Stimulated activated CD4-positive, alpha-beta T cell treated with anti-CD3 and anti-CD28 coated beads, Interleukin-4, amount 100 ng/mL, for 1 hour (primary cell): ENCODE data around the gene EEF2K.

ENCODE experiments used
- DNase-seq: peaks from one replicate; pipeline ENCODE4 v3.0.0-alpha.2; 2020

The EEF2K gene

DNA sequence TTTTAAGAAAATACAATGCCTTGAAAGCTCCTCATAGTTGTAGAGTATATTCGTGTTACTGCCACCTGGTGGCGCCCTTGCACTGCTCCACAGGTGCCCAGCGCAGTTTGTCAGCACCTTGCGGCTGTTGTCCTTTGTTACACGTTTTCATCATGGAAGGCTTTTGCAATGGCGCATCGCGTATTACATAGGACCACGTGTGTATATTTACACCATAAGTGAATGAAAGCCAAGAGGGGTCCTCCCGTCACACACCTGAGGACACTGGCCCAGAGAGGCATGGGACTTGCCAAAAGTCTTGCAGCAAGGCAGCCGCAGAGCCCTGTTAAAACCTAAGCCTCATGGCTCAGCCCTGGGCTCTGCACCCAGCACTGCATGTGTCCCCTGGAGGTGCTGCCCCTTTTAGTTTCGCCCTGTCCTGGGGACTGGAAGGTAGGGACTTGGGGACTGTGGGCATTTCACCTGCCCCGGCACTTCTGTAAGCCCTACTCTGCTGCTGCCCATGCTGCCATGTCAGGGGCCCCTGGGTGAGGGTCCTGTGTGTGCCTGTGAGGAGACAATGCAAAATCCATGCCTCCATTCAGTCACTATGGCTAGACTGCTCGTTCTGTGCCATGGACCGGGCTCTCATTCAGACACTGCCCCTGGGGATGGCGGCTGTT lies 115.4 kb downstream of the EEF2K start:
- peak; percentile 67 for DNase-seq

DNA sequence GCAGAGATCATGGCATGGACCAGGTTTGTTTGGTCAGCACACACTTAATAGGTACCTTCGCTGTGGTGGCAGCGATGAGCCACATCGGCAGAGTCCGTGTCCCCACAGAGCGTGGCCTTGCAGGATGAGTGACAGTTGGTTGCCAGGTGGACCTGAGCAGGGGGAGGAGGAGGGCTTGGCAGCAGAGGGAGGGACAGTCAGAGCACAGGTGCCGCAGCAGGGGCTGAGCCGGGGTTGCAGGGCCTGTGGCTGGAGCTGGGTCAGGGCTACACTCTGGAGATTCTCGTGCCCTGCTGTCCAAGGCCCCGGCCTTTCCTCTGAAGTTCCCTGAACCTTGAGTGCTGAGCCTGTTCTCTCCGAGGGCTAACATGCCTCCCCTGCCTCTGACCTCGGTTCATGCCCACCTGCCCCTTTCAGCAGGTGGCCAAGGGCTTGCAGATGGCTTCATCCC lies 116.0 kb downstream of the EEF2K start:
- DNase-seq: no peak

DNA sequence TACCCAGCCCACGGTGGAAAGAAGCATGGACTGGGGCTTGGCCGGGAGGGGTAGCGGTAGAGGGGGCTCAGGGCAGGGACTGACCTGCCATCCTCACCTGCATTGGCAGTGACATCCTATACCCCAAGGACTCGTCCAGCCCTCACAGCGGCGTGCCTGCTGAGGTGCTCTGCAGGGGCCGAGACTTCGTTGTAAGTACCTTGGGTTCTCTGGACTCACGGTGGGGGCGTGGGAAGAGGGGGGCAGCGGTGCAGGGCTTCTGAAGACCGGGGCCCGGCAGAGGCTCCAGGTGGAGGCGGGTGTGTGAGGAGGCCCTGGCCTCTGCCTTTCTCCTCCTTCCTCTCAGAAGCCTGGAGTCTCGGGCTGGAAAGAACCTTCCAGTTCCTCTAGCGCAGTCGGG lies 116.7 kb downstream of the EEF2K start:
- no peak for DNase-seq

DNA sequence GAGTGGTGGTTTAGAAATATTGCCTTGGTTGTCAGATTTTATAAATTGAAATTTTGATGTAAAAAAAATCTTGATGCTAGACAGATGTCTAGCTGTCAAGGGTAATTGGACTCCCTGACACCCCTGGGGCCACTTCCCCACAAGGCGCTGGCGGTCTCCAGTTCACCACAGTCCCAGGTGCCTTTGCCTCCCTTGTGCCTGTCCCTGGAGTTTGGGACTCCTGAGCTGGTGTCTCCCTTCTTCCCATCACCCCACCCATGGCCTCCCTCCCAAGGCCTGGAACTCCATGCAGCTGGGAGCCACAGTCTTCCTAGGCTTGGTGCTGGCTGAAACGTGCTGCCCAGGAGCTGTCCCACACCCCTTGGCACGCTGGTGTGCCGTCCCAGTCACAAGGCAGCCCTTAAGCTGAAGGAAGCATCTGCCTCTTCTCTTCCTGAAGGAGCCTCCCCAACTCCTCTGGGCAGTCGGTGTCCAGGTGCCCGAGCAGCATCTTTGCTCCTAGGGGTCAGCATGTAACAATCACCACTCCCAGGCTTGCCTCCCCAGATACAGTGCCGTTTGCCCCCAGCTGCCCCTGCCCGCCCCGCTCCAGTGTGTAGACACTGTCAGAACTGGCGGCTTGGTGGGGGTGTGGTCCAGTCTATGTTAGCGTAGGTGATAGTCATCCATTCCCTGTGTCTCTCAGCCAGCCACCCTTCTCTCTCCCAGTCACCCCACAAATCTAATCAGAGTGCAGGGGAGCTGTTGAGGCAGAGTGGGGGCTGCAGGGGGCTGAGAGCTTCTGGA lies 117.3 kb downstream of the EEF2K start:
- no peak for DNase-seq

DNA sequence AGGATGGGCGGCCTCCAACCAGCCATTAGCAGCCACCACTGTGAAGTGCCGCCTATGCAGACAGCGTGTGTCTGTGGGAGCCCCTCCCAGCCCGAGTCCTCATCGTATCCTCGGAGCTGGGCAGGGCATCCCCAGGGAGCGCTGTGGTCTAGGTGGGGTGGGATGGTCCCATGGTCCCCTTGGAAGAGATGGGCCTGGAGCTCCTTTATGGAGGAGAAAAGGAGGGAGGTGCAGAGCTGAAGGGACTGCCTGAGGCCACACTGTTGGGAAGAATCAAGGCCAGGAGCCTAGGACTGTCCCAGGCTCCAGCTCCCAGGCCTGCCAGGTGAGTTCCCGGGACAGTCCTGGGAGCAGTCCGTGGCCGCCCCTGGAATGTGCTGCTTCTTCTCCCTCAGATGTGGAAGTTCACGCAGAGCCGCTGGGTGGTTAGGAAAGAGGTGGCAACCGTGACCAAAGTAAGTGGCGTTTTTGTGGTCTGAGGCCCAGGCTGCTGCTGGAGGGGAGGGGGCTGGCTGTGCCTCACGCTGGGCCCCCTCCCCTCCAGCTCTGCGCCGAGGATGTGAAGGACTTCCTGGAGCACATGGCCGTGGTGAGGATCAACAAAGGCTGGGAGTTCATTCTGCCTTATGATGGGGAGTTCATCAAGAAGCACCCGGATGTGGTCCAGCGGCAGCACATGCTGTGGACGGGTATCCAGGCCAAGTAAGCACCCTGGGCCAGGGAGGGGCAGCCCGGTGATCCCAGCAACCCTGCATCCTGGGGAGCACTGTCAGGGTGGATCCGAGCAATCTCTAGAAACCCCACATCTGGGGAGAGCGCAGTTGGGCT lies 118.1 kb downstream of the EEF2K start:
- no peak for DNase-seq

DNA sequence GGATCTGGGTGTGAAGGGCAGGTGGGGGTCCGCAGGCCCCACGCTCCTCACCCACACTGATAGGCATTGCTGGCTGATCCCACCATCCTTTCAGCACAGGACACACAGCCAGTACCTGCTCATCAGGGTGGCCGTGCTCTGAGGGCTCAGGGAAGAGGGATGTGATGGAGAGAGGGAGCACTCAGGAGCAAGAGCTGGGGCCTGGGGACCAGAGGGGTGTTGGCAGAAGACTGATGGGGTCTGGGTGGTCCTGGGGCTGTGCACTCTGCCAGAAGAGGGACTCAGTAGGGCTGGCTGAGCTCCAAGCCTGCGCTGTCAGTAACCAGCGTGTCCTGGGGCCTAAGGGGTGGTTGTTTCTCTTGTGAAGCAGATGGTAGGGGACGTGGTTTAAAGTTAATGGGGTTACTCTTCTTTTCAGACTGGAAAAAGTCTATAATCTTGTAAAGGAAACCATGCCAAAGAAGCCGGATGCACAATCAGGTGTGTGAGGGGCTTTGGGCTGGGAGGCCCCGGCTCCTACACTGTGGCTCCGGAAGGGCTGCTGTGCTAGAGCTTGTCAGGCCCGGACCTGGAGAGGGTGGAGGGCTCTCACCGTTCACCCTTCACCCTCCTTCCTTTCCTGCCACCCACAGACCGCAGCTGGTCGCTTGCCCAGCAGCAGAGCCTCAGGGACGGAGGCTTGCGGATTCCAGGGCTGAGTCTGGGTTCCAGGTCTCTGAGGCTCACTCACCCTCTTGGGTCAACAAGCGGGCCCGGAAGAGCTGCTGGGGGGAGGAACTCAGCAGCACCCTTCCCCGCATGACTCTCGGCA lies 118.9 kb downstream of the EEF2K start:
- DNase-seq: no peak

DNA sequence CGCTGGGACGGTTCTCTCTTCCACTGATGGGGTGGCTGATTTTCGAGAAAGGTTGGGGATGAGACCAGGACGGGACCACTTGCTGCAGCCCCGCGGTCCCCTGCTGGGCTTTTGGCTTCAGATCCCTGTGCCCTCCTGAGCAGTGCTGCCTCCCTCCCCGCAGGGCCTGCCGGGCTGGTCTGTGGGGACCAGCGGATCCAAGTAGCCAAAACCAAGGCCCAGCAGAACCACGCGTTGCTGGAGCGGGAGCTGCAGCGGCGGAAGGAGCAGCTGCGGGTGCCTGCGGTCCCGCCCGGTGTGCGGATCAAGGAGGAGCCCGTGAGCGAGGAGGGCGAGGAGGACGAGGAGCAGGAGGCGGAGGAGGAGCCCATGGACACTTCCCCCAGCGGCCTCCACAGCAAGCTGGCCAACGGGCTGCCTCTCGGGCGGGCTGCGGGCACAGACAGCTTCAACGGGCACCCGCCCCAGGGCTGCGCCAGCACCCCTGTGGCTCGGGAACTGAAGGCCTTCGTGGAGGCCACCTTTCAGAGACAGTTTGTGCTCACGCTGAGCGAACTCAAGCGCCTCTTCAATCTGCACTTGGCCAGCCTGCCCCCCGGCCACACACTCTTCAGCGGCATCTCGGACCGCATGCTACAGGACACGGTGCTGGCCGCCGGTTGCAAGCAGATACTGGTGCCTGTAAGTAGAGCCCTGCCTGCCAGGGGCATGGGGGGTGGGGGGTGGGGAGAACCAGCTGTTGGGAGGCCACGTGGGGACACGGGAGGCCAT lies 119.7 kb downstream of the EEF2K start:
- DNase-seq: no peak

DNA sequence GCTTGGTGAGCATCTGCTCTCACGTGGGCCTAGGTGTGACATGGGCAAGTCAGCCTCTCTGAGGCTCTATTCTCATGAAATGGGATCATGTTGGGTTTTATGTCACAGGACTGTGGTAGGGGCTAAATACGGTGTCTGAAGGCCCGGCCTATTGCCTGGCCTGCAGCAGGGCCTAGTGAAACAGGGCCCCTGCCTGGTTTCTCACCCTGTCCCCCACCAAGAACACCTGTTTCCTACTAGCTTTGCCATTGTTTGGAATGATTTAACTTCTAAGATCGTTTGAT lies 120.2 kb downstream of the EEF2K start:
- no peak for DNase-seq

DNA sequence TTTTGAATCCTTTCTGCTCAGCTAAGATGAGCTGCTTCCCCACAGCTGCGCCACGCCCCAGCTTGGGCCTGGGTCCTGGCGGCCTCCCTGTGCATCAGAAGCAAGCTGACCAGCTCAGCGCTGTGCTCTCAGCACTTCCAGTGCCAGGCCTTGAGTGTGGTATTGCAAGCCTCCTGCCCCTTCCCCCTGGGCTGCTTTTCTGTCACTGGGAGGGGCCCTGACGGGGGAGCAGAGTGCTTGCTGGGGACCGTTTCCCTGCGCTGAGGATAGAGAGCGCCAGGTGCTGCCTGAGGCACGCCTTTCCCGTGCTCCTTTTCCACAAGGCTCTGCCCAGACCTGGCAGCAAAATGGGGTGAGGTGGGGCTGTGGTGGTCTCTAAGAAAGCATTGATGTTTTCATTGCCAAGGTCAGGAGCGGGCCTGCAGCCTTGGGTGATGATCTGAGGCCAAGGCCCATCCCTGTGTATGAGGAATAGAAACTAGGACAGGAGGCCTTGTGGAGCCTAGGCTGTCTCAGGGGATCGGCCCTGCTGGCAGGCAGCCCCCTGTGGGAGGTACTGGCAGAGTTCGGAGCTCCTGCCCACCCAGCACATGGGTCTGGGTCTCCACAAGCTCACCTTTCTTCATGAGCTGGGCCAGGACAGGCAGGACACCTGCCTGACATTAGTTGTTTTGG lies 120.8 kb downstream of the EEF2K start:
- no peak for DNase-seq

DNA sequence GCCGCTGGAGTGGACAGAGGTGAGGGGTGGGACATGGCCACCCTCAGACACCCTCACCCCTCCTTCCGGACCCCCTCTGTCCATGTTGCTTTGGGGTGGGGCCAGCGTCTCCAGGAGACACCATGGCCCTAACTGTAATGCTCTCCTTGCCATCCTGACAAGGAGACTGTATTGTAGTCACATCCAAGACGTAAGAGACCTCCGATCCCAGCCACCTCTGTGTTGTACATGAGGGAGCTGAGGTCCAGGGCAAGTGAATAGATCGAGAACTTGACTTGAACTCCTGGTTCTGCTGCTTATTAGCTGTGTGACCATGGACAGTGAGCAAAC lies 121.3 kb downstream of the EEF2K start:
- no peak for DNase-seq

DNA sequence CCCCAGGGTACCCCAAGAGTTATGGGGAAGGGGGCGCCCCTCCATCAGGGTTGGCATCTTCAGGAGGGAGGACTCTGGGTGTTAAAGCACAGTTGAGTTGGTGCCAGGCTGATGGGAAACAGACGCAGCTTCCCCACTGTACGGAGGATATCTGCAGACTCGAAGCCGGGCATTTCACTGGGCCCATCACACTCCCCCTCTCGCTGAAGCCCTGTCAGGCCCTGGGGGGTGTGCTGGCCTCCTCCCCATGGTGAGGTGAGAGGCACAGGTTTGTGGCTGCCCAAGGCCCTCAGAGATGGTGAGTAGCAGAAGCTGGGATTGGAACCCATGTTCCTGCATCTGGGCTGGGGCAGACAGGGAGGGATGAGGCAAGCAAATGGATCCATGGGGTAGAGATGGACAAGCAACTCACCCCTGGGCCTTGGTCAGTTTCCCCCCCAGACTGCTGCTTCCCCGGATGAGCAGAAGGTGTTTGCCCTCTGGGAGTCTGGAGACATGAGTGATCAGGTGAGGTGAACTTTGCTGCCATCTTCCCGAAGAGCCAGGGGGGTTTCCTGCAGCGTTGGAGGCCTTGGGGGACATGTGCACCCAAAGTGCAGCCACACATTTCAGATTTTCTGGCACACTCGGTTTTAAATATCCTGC lies 122.1 kb downstream of the EEF2K start:
- no peak for DNase-seq

DNA sequence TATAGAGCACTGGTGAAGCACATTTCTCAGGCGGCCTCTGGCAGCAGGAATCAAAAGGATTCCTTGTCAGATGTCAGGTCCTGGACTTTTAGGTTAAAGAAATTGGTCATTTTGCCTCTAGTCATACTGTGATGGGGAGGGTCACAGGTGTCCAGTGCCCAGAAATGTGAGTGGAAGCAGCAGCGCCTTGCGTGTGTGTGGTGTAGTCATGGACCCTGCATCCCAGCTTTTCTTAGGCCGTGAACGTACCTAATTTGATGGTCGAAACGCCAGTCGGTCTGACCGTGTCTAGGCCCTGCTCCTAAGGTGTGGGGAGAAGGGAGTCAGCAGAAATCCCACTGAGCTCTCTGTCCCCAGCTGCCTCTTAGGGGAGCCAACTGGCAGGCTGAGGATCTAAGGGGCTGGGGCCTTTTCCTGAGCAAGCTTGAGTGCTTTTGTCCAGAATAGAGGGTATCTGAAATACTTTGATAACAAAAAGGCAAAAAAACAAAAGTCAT lies 123.2 kb downstream of the EEF2K start:
- no peak for DNase-seq

DNA sequence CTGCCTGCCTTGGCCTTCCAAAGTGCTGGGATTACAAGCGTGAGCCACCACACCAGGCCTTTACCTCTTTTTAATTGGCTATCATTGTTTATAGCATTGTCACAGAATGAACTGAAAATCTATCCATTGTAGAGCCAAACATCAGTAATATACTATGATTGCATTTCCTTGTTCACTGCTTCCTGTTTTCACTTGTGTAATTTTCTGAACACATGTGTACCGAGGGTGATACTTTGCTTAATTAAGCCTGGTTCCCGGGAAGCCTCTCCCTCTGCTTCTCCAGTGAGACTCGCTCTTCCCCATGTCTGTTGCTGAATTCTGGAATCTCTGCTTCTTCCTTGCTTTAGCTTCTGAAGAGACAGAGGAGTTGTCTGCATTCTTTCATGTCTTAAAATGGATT lies 124.2 kb downstream of the EEF2K start:
- DNase-seq: no peak

DNA sequence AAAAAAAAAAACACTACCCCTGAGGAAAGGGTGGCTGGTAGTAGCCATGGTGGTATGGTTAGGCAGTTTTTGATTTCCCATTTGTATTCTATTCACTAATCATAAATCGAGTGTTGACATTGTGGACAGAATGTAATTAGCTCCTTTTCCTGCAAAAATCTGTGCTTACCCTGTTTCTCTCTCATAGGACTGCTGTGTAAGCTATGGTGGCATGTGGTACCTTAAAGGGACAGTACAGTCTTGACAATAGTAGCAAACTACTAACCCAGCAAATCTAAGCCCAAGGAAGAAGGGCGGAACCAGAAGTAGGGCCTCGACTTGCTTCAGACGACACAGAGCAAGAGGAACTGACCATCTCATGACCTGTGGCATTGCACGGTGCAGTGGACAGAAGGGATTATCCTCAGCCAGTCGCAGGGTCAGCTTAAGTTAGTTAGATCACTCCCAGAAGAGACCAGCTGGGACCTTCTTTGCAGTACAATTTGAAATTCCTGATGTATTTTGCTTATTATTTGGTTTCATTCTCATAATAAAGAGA lies 127.4 kb downstream of the EEF2K start:
- DNase-seq: no peak

DNA sequence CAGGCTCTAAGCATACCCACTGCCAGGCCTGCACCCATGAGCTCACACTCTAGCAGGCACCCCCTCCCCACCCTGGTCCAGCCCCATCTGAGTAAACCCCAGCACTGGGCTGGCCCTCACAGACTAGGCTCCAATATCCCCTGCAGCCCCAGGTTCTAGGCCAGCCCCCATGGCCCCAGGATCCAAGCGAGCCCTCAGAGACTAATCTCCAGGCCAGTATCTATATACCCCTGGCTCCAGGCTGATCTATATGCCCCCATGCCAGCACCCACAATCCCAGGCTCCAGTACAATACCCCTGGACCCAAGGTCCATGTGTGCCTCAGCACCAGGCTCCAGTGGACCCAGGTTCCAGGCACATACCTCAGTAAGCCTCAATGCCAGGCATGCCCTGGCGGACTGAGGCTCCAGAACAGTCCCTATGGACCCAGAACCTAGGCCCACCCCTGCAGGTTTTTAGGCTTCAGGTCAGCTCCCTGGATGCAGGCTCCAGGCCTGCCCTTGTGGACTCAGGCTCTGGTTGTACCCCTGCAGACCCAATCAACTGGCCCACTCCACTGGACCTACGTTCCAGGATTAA lies 129.7 kb downstream of the EEF2K start:
- no peak for DNase-seq

DNA sequence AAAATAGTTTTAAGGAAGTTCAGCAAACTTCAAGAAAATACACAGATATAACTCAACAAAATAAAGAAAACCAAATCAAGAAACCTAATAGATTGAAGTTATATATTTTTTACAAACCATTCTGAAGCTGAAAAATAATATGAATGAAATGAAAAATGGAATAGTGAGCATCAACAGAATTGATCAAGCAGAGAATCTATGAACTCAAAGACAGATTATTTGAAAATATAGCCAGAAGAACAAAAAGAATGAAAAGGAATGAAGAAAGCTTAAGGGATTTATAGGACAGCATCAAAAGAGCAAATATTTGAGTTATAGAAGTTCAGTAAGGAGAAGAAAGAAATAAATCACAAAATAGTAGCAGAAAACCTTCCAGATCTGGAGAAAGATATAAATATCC lies 130.5 kb downstream of the EEF2K start:
- DNase-seq: no peak

DNA sequence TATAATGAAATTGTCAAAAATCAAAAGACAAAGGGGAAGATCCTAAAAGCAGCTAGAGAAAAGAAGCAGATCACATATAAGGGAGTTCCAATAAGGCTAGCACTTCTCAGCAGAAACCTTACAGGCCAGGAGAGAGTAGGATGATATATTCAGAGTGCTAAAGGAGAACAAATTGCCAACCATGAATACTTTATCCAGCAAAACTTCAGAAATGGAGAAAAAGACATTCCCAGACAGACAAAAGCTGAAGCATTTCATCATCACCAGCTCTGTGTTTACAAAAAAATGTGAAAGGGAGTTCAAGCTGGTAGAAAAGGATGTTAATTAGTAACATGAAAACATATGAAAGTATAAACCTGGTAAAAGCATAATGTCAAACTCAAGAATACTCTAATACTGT lies 131.0 kb downstream of the EEF2K start:
- DNase-seq: no peak

DNA sequence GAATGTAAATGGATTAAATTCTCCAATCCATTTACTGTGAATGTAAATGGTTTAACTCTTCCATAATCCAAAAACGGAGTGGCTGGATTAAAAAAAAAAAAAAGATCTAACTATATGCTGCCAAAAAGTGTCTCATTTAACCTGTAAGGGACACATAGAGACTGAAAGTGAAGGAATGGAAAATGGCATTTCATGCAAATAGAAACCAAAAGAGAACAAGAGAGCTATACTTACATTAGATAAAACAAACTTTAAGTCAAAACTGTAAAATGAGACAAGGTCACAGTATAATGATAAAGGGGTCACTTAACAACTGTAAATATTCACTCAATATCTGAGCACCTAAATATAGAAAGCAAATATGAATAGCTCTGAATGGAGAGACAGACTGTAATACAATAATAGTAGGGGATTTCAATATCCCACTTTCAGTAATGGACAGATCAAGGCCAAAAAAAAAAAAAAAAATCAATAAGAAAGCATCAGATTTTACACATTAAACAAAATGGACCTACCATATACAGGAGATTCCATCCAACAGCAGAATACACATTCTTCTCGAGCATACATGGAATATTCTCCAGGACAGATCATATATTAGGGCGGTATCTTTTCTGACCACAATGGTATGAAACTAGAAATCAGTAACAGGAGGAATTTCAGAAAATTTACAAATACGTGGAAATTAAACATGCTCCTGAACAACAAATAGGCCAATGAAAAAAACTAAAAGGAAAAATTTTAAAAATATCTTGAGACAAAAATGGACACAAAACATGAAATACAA lies 132.0 kb downstream of the EEF2K start:
- no peak for DNase-seq
